ENCODE data around the gene NTN1.
"Not testable (repeated sequence)": the region's sequence is repeated elsewhere in the genome, so short reads cannot be mapped to it uniquely, and the experiment has no call there.

GRCh38 chr17:9257630-9257965 lies 236.3 kb downstream of the NTN1 start:
- TF ChIP-seq, protein P1, sequence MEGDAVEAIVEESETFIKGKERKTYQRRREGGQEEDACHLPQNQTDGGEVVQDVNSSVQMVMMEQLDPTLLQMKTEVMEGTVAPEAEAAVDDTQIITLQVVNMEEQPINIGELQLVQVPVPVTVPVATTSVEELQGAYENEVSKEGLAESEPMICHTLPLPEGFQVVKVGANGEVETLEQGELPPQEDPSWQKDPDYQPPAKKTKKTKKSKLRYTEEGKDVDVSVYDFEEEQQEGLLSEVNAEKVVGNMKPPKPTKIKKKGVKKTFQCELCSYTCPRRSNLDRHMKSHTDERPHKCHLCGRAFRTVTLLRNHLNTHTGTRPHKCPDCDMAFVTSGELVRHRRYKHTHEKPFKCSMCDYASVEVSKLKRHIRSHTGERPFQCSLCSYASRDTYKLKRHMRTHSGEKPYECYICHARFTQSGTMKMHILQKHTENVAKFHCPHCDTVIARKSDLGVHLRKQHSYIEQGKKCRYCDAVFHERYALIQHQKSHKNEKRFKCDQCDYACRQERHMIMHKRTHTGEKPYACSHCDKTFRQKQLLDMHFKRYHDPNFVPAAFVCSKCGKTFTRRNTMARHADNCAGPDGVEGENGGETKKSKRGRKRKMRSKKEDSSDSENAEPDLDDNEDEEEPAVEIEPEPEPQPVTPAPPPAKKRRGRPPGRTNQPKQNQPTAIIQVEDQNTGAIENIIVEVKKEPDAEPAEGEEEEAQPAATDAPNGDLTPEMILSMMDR (IDR thresholded peaks at IDR 0.05): not testable (repeated sequence)
- TF ChIP-seq POLR2AphosphoS5, EP300, POLR2A (IDR thresholded peaks at IDR 0.05): not testable (repeated sequence)

Measured in gastroesophageal sphincter (tissue), 3 donors.